Activated gamma-delta T cell treated with anti-CD3 and anti-CD28 coated beads, Interleukin-2, amount 50 U/mL, for 16 hours (primary cell): ENCODE data around the gene SAMD4A.

Experiments used
- DNase-seq: peaks from one replicate; pipeline ENCODE4 v3.0.0-alpha.2; 2020; ENCODE audit warnings: low read depth

Gene SAMD4A

GRCh38 chr14:54805070-54805444, 238.1 kb downstream of the SAMD4A start:
- DNase-seq = no peak

- DNase-seq = peak; percentile 52
Measured at GRCh38 chr14:54805445-54806322, 238.8 kb downstream of the SAMD4A start.

- no peak for DNase-seq
Measured at GRCh38 chr14:54806616-54807015, 239.7 kb downstream of the SAMD4A start.

DNA sequence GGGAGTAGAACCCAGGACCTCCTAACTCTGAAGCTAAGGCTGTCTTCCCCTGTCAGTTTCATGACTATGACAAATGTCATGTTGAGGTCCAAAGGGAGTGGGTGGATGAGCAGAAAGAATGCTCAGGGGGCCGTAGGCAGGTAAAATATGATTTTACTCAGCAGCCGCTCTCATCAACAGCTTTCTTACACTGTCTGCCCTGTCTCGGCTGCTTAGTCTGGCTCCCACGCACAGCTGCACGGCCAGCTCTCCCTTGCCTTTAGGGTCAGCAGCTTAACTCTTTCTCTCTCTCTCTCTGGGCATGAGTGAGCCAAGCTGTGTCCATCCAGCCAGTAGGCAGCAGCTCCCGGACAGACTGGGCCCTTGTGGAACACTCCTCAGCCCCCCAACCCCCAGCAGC, 240.5 kb downstream of the SAMD4A start:
- DNase-seq = no peak

GRCh38 chr14:54807881-54808280, 241.0 kb downstream of the SAMD4A start:
- no peak for DNase-seq

- DNase-seq = no peak
Measured at GRCh38 chr14:54808326-54809161, 241.6 kb downstream of the SAMD4A start.

GRCh38 chr14:54809767-54810166, 242.8 kb downstream of the SAMD4A start:
- DNase-seq = no peak

GRCh38 chr14:54812617-54813016, 245.7 kb downstream of the SAMD4A start:
- DNase-seq = no peak

- no peak for DNase-seq
Measured at GRCh38 chr14:54813081-54813480, 246.2 kb downstream of the SAMD4A start.

DNA sequence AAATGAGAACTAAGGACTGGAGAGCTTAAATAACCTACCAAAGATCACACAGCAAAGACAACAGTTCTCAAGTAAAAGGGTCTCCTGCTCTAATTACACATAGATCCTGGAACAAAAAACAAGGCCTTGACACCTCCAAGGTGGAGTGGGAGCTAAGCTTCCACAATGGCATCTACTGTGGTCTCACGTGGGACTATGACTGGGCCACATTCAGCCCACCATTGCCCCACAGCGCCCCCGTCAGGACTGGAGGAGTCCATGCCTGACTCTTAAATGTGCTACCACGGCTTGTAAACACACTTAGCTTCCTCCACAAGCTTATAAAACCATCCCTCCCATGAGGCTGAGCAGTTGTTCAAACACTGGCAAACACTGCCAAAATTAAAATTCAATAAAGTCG, 247.1 kb downstream of the SAMD4A start:
- DNase-seq = no peak

GRCh38 chr14:54815016-54815415, 248.1 kb downstream of the SAMD4A start:
- DNase-seq = no peak

GRCh38 chr14:54815515-54815914, 248.6 kb downstream of the SAMD4A start:
- DNase-seq = no peak

DNA sequence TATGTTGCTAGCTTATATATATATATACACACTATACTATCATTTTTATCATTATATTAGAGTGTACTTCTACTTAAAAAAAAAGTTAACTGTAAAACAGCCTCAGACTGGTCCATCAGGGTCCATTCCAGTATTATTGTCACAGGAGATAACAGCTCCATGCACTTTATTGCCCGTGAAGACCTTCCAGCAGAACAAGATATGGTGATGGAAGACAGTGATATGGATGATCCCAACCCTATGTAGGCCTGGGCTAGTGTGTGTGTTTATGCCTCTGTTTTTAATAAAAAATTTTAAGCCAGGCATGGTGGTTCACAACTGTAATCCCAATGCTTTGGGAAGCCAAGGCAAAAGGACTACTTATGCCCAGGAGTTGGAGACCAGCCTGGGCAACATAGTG, 249.5 kb downstream of the SAMD4A start:
- no peak for DNase-seq

DNA sequence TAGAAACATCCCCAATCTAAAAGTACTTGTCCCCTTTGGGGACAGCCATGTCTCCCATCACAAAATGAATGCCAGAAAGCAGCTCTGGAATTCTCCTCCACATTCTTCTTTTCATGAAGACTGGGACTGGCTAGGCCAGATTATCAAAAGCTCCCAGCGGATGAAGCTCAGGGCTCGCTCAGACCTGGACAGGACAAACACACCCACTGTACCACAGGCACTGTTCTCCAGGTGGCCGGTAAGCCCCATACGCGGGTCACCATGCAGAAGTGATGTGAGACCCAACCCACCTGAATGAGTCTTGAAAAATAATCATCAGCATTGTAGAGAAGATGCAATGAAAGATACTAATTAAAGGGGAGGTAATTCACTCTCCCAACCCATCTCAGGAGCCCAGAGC, 250.6 kb downstream of the SAMD4A start:
- DNase-seq = no peak

DNA sequence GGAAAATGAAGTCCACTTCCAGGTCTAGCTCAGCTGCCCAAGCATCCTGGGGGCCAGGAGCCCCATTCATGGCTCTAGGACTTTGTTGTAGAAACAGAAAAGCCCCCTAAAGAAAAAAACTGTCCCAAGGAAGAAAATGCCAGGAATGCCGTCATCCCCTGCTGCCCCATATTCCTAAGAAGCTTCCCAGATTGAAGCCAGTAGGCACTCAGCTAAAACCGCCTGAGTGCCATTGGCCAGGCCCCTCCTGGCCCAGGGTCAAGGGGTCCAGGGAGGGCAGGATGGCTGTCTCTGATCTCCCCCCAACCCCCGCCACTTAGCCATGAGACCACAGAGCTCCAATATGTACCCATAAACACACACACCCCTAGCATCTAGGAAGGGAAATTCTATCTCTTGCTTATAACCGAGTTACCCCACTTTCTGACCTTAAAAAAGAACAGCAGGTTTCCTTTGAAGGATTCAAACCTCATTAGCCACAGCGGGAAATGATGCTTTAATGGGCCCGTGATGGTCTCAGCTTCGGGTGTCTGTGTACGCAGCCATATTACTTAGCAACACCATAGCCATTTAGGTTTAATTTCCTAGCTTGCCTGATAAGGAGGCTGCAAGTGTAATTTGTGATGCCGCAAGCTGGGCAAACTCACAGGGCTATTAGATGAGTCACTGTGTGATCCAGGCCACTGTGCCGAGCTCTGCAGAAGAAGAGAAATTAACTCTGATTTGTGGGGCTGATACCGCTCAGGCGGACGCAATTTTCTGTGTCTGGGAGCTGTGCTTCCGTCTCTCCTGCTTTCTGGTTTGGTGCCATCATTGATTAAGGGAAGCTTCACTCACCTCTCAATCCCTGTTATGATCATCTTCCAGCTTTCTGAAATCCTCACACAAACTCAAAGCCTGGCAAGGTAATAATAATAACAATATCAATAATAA, 251.5 kb downstream of the SAMD4A start:
- DNase-seq = no peak

DNA sequence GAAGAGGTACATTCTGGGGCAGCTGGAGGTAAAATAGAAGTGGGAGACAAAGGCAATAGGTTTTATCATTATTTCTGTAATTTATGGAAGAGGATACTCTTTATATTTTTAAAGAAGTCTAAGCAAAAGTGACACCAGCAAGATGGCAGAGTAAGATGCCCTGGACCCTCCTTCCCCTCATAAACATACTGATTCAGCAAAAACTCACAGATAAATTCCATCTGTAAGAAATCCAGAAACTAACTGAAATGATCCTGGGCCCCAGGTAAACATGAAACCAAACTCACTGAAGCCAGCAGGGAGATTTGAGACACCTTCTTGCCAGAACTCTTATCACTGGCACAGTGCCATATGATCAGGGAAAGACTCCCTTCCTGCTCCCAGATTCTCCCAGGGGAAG, 255.8 kb downstream of the SAMD4A start:
- DNase-seq = no peak

GRCh38 chr14:54823757-54824549, 257.0 kb downstream of the SAMD4A start:
- no peak for DNase-seq

- no peak for DNase-seq
Measured at GRCh38 chr14:54828037-54828436, 261.1 kb downstream of the SAMD4A start.

- no peak for DNase-seq
Measured at GRCh38 chr14:54829486-54830224, 262.7 kb downstream of the SAMD4A start.

DNA sequence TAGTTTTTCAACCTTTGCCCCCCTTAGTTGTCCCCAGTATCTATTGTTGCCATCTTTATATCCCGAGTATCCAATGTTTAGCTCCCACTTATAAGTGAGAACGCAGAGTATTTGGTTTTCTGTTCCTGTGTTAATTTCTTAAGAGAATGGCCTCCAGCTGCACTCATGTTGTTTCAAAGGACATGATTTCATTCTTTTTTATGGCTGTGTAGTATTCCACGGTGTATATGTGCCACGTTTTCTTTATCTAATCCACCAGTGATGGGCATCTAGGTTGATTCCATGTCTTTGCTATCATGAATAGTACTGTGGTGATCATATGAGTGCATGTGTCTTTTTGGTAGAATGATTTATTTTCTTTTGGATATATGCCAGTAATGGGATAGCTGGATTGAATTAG, 263.7 kb downstream of the SAMD4A start:
- DNase-seq = no peak

DNA sequence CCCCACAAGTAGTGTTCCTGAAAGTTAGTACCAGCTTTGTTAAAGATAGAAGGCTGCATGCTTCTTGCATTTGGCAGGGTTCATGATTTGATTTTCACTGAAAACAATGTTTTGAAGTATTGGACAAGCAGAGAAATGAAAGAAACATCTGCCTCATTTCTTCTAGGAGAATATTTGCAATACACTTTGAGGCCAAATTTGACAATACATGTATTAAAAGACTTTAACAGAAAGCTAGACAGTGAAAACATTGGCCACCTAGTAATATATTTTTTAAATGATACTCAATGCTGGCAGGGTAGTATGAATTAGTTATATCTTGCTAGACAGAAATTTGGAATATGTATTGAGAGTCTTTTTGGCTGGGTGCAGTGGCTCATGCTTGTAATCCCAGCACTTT, 267.2 kb downstream of the SAMD4A start:
- DNase-seq = no peak
